ENCODE measurements around the gene PRDM11. TPM values are rescaled to one million over a fixed set of nuclear protein-coding genes. Genes with fewer than 3 reads are reported as not detected.
"Not testable (repeated sequence)": the region's sequence is repeated elsewhere in the genome, so short reads cannot be mapped to it uniquely, and the experiment has no call there.

Gene PRDM11
- total RNA-seq, 3 donors from 2014 or later = 7.6 to 25.2 (median 11.3) TPM

DNA sequence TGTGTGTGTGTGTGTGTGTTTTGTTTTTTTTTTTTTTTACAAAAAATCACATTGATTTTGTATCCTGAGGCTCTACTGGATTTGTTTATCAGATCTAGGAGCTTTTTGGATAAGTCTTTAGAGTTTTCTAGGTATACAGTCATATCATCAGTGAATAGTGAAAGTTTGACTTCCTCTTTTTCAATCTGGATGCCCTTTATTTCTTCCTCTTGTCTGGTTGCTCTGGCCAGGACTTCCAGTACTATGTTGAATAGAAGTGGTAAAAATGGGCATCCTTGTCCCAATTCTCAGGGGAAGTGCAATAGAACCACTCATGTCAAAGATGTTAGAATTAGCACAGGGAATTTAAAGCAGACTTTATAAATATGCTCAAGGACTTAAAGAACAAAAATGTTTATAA lies 32.6 kb upstream of the PRDM11 start:
- TF ChIP-seq CTCF (IDR thresholded peaks at IDR 0.05) = no peak
- H3K9me3 ChIP-seq = no peaks in the 10 kb centered on the region
- H3K4me1 ChIP-seq (ENCODE audit: low read depth) = no peaks in the 10 kb centered on the region
- H3K4me3 ChIP-seq = no peak overlapping the region
- H3K36me3 ChIP-seq (ENCODE audit: low read depth) = no peaks in the 10 kb centered on the region
- intact Hi-C loops (cut with DNase I, micrococcal nuclease) = loop anchor here in 1 of 2 donors (5.0 kb wide), 2 partner anchors 178 to 218 kb away; no protein-coding TSS in a partner anchor
- ATAC-seq = no peak
- no peak for DNase-seq

GRCh38 chr11:45127836-45128235 lies 18.6 kb upstream of the PRDM11 start:
- H3K36me3 ChIP-seq (ENCODE audit: low read depth); ATAC-seq; H3K4me3 ChIP-seq; intact Hi-C loops (cut with DNase I, micrococcal nuclease); H3K9me3 ChIP-seq; DNase-seq; H3K4me1 ChIP-seq (ENCODE audit: low read depth): not testable (repeated sequence)

GRCh38 chr11:45133878-45134277 lies 12.6 kb upstream of the PRDM11 start:
- Histone ChIP-seq H3K36me3 (ENCODE audit: low read depth) (no peaks in the 10 kb centered on the region), H3K4me3 (no peak overlapping the region), H3K4me1 (ENCODE audit: low read depth) (no peaks in the 10 kb centered on the region), H3K9me3 (no peaks in the 10 kb centered on the region)
- no peak for DNase-seq
- intact Hi-C loops (cut with DNase I, micrococcal nuclease) = no loop called here
- no peak for TF ChIP-seq CTCF (IDR thresholded peaks at IDR 0.05)
- no peak for ATAC-seq

GRCh38 chr11:45141171-45141570 lies 5.3 kb upstream of the PRDM11 start:
- H3K9me3 ChIP-seq = no peaks in the 10 kb centered on the region
- intact Hi-C loops (cut with DNase I, micrococcal nuclease) = loop anchor here in 1 of 2 donors (5.0 kb wide), 1 partner anchor 71 kb away; no protein-coding TSS in a partner anchor

GRCh38 chr11:45141631-45142030 lies 4.8 kb upstream of the PRDM11 start:
- TF ChIP-seq CTCF (IDR thresholded peaks at IDR 0.05) = no peak
- no peaks in the 10 kb centered on the region for H3K36me3 ChIP-seq (ENCODE audit: low read depth)
- peaks cover 11% of the 10 kb centered on the region for H3K4me1 ChIP-seq (ENCODE audit: low read depth)
- intact Hi-C loops (cut with DNase I, micrococcal nuclease) = loop anchor here in 1 of 2 donors (5.0 kb wide), 1 partner anchor 71 kb away; no protein-coding TSS in a partner anchor
- DNase-seq (no peak), ATAC-seq (no peak)
- H3K9me3 ChIP-seq = no peaks in the 10 kb centered on the region
- no peak overlapping the region for H3K4me3 ChIP-seq

More at GRCh38 chr11:45141171-45141570, 5.3 kb upstream of the PRDM11 start:
- Histone ChIP-seq H3K36me3 (ENCODE audit: low read depth) (no peaks in the 10 kb centered on the region), H3K4me3 (no peak overlapping the region), H3K4me1 (ENCODE audit: low read depth) (peaks cover 10% of the 10 kb centered on the region)
- DNase-seq = no peak
- ATAC-seq = no peak
- no peak for TF ChIP-seq CTCF (IDR thresholded peaks at IDR 0.05)

- intact Hi-C loops (cut with DNase I, micrococcal nuclease) = loop anchor here in 1 of 2 donors (5.0 kb wide), 1 partner anchor 70 kb away; no protein-coding TSS in a partner anchor
- no peak for TF ChIP-seq CTCF (IDR thresholded peaks at IDR 0.05)
- no peaks in the 10 kb centered on the region for H3K36me3 ChIP-seq (ENCODE audit: low read depth)
- ATAC-seq = no peak
- peaks cover 11% of the 10 kb centered on the region for H3K4me1 ChIP-seq (ENCODE audit: low read depth)
- no peak for DNase-seq
- no peaks in the 10 kb centered on the region for H3K9me3 ChIP-seq
- no peak overlapping the region for H3K4me3 ChIP-seq
Measured at GRCh38 chr11:45142241-45143055, 4.0 kb upstream of the PRDM11 start.
